H1 (cell line): ENCODE results near the gene LIN37. TPM values are rescaled to one million over a fixed set of nuclear protein-coding genes. Genes with fewer than 3 reads are reported as not detected.

Experiments used
- CTCF ChIA-PET: fragments of 300-600 bp; sonication (Branson Sonifier 250); formaldehyde crosslinking; loops from one replicate; lab custom pipeline; 2021; ENCODE audit not compliant: partially characterized antibody; lab: Charles Lee
- POLR2A ChIA-PET: fragments of 300-600 bp; sonication (Branson Sonifier 250); formaldehyde crosslinking; loops from one replicate; lab custom pipeline; 2021; ENCODE audit warnings: inconsistent platforms; ENCODE audit not compliant: partially characterized antibody; lab: Charles Lee
- DNase-seq, 2 experiments: peaks; one replicate each; pipeline versions ENCODE4 v3.0.0 to v3.0.0-alpha.2; 2010 to 2022; ENCODE audit warnings: low spot score in 2 of 2, low read depth in 1 of 2, mixed read lengths in 1 of 2
- FAIRE-seq: peaks from 2 replicates; lab custom pipeline; 2011; peaks lifted over from hg19 to GRCh38; lab: Jason Lieb, UNC
- H2AFZ ChIP-seq: 2 replicates; pipeline ENCODE4 v1.8.1; 2012; ENCODE audit warnings: low read length, inconsistent platforms
- H2AK5ac ChIP-seq: 2 replicates; pipeline ENCODE4 v1.6.1; 2013; ENCODE audit warnings: low read depth, low read length
- H2BK120ac ChIP-seq: replicated peaks from 2 replicates; pipeline ENCODE3; 2013; ENCODE audit warnings: low read depth, low read length, inconsistent platforms
- H2BK12ac ChIP-seq: 2 replicates; pipeline ENCODE4 v1.6.1; 2013; ENCODE audit warnings: low read depth, low read length
- H2BK15ac ChIP-seq: 2 replicates; pipeline ENCODE4 v1.6.1; 2013; ENCODE audit warnings: low read length
- H2BK20ac ChIP-seq: 2 replicates; pipeline ENCODE4 v1.6.1; 2013; ENCODE audit warnings: low read length
- H2BK5ac ChIP-seq: 2 replicates; pipeline ENCODE4 v1.6.1; 2013; ENCODE audit warnings: low read depth, low read length
- H3K14ac ChIP-seq: 2 replicates; pipeline ENCODE4 v1.6.1; 2013; ENCODE audit warnings: inconsistent platforms; ENCODE audit not compliant: insufficient read length
- H3K18ac ChIP-seq: 2 replicates; pipeline ENCODE4 v1.6.1; 2013; ENCODE audit warnings: low read length; ENCODE audit errors: extremely low read depth
- H3K23ac ChIP-seq: 2 replicates; pipeline ENCODE4 v1.6.1; 2013; ENCODE audit warnings: inconsistent platforms; ENCODE audit not compliant: insufficient read length
- H3K23me2 ChIP-seq: 2 replicates; pipeline ENCODE4 v1.6.1; 2013; ENCODE audit warnings: low read depth, low read length
- H3K27ac ChIP-seq: 2 replicates; pipeline ENCODE4 v1.6.1; 2011; ENCODE audit warnings: low read depth, low read length, inconsistent platforms
- H3K27me3 ChIP-seq, 4 experiments: replicated peaks in 1 of 4; 1 replicate in 1 of 4; 2 replicates in 3 of 4; pipeline versions ENCODE4 v1.6.1 to v1.8.1; 2011 to 2013; ENCODE audit warnings: low read length in 3 of 4, mild to moderate bottlenecking in 3 of 4, inconsistent platforms in 2 of 4, mixed read lengths in 2 of 4, moderate library complexity in 1 of 4; ENCODE audit not compliant: control insufficient read depth in 3 of 4, insufficient read depth in 3 of 4; ENCODE audit errors: extremely low read depth in 1 of 4
- H3K36me3 ChIP-seq, 4 experiments: 2 replicates each; pipeline versions ENCODE4 v1.6.1 to v1.8.1; 2011 to 2013; ENCODE audit warnings: mild to moderate bottlenecking in 4 of 4, low read length in 3 of 4, moderate library complexity in 2 of 4, control low read depth in 1 of 4, inconsistent platforms in 1 of 4; ENCODE audit not compliant: insufficient read depth in 4 of 4, control insufficient read depth in 2 of 4
- H3K4ac ChIP-seq: replicated peaks from 2 replicates; pipeline ENCODE3; 2013; ENCODE audit warnings: low read length, low read depth, mixed read lengths, inconsistent platforms; ENCODE audit not compliant: insufficient read length
- H3K4me1 ChIP-seq, 4 experiments: replicated peaks in 1 of 4; 1 replicate in 1 of 4; 2 replicates in 3 of 4; pipeline versions ENCODE4 v1.6.1 to v1.8.1; 2011 to 2013; ENCODE audit warnings: low read length in 3 of 4, inconsistent platforms in 2 of 4, mixed read lengths in 1 of 4; ENCODE audit not compliant: insufficient read depth in 4 of 4, control insufficient read depth in 3 of 4
- H3K4me2 ChIP-seq, 2 experiments: 2 replicates each; pipeline versions ENCODE4 v1.6.1 to v1.8.1; 2011 to 2013; ENCODE audit warnings: low read depth in 2 of 2, low read length in 2 of 2, control low read depth in 1 of 2, inconsistent platforms in 1 of 2, mild to moderate bottlenecking in 1 of 2; ENCODE audit not compliant: insufficient read depth in 1 of 2
- H3K4me3 ChIP-seq, 4 experiments: fragments of 200-600, 300-600 bp in 1 of 4; sonication (generic), shearing (Covaris generic), sonication (Bioruptor Twin) in 1 of 4; 2 replicates each; pipeline versions ENCODE4 v1.5.1 to v1.8.1; 2011 to 2016; ENCODE audit warnings: low read length in 4 of 4, low read depth in 3 of 4, control low read depth in 2 of 4, inconsistent platforms in 2 of 4, mild to moderate bottlenecking in 2 of 4, mixed read lengths in 1 of 4, moderate library complexity in 1 of 4; ENCODE audit not compliant: insufficient read depth in 2 of 4; ENCODE audit errors: extremely low read depth in 1 of 4
- H3K56ac ChIP-seq: replicated peaks from 2 replicates; pipeline ENCODE3; 2013; ENCODE audit warnings: low read depth, mild to moderate bottlenecking, mixed read lengths, low read length, inconsistent platforms; ENCODE audit not compliant: insufficient read length
- H3K79me1 ChIP-seq: 2 replicates; pipeline ENCODE4 v1.6.1; 2013; ENCODE audit warnings: low read depth, low read length, control low read depth
- H3K79me2 ChIP-seq, 2 experiments: 2 replicates each; pipeline versions ENCODE4 v1.6.1 to v1.8.1; 2012 to 2013; ENCODE audit warnings: low read length in 2 of 2, mild to moderate bottlenecking in 2 of 2, inconsistent platforms in 1 of 2; ENCODE audit not compliant: insufficient read depth in 2 of 2, control insufficient read depth in 1 of 2
- H3K9ac ChIP-seq, 4 experiments: replicated peaks in 1 of 4; 1 replicate in 1 of 4; 2 replicates in 3 of 4; pipeline versions ENCODE4 v1.6.1 to v1.8.1; 2011 to 2013; ENCODE audit warnings: low read depth in 3 of 4, low read length in 3 of 4, control low read depth in 2 of 4, mild to moderate bottlenecking in 2 of 4, moderate library complexity in 2 of 4, inconsistent platforms in 1 of 4; ENCODE audit errors: extremely low read depth in 1 of 4
- H3K9me3 ChIP-seq, 2 experiments: 2 replicates each; pipeline versions ENCODE4 v1.6.1 to v1.8.1; 2012 to 2013; ENCODE audit warnings: mild to moderate bottlenecking in 2 of 2, moderate library complexity in 2 of 2, control low read depth in 1 of 2, inconsistent platforms in 1 of 2, low read depth in 1 of 2, low read length in 1 of 2, mixed read lengths in 1 of 2; ENCODE audit not compliant: insufficient read depth in 2 of 2
- H4K20me1 ChIP-seq, 2 experiments: replicated peaks in 1 of 2; 2 replicates each; pipeline versions ENCODE3 to v1.8.1; 2011 to 2013; ENCODE audit warnings: inconsistent platforms in 2 of 2, low read length in 2 of 2, mild to moderate bottlenecking in 1 of 2; ENCODE audit not compliant: insufficient read depth in 2 of 2, control insufficient read depth in 1 of 2
- H4K5ac ChIP-seq: 2 replicates; pipeline ENCODE4 v1.6.1; 2013; ENCODE audit warnings: low read length, low read depth, mixed read lengths, inconsistent platforms; ENCODE audit not compliant: insufficient read length
- H4K8ac ChIP-seq: 2 replicates; pipeline ENCODE4 v1.8.0; 2013; ENCODE audit warnings: mild to moderate bottlenecking, moderate library complexity, low read length, inconsistent platforms; ENCODE audit not compliant: insufficient read depth; ENCODE audit errors: extremely low read depth
- H4K91ac ChIP-seq: replicated peaks from 2 replicates; pipeline ENCODE3; 2013; ENCODE audit warnings: low read length, mixed read lengths, inconsistent platforms; ENCODE audit not compliant: insufficient read length
- BACH1 ChIP-seq: IDR thresholded peaks from 2 replicates; pipeline ENCODE4 v1.6.1; 2012; ENCODE audit warnings: low read length, improper control_type of control experiment
- WGBS, 2 experiments: shearing (Covaris generic) in 1 of 2; methylation state at CpG; one replicate each; pipeline versions ENCODE4 v1.1.6 to v1.1.7; 2013 to 2015; ENCODE audit warnings: low lambda C conversion rate in 2 of 2, mixed read lengths in 2 of 2, inconsistent platforms in 1 of 2, low coverage in 1 of 2, missing lambda C conversion rate in 1 of 2; ENCODE audit not compliant: insufficient replicate concordance in 2 of 2, insufficient coverage in 1 of 2, insufficient read length in 1 of 2; ENCODE audit errors: extremely low coverage in 1 of 2, missing lambda C conversion rate in 1 of 2; 5-methylcytosine and 5-hydroxymethylcytosine counted together
- polyA plus RNA-seq, 7 experiments: library from polyadenylated mRNA; depleted of rRNA in 3 of 7; stranded (reverse) in 5 of 7; unstranded in 2 of 7; fragments of >200 nt in 5 of 7; fragments of 200-250 nt in 2 of 7; gene quantifications; 1 replicate in 5 of 7; 2 replicates in 1 of 7; 4 replicates in 1 of 7; pipeline versions ENCODE4 v1.2.1 to v1.2.3, GENCODE V29; 2011 to 2013; ENCODE audit warnings: missing spikeins in 2 of 7, mixed read lengths in 2 of 7
- total RNA-seq: library from RNA; stranded (reverse); fragmentation: NEBNext Ultra II Directional; extraction: Animal tissue kit (Norgen Biotek cat#: 25700); gene quantifications from 2 replicates; pipeline ENCODE4 v1.2.1, GENCODE V29; 2021
- TF ChIP-seq, protein P1 (sequence below): IDR thresholded peaks from 2 replicates; pipeline ENCODE4 v1.6.1; 2011; ENCODE audit warnings: low read length, improper control_type of control experiment

Gene LIN37
- total and polyA plus RNA-seq, 2 of the 8 experiments (the other 6 are each of a cell fraction or from before 2014, with no cell fraction given), result 3.8 to 9.8 TPM

DNA sequence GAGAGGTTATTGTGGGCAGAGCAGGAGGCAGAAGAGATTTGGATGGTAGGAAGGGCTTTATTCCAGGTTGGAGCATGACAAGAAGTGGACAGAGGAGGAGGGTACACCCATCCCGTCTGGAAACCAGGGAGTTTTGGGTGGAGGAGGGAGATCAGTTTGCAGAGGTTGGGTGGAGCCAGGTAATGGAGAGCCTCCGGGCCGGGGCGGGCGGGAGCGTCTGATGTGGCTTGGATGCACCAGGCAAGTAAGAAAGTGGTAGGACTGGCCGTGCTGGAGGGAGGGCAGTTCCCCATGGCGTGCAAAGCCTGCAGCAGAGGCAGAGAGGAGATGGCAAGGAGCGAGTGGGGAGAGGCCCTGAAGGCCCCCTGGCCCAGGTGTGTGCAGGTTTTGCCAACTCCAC, 17.0 kb upstream of the LIN37 start:
- ChIA-PET CTCF (interaction anchor here (0.5 kb wide), 1 partner anchor 139 kb away, joined by 3 read pairs; no protein-coding TSS in a partner anchor), POLR2A (interaction anchor here (0.6 to 3.4 kb wide), 4 partner anchors 9 to 32 kb away, joined by 3 to 14 read pairs (median 4); no protein-coding TSS in a partner anchor)
- Histone ChIP-seq H2AK5ac (no peak overlapping the region), H3K36me3 (peaks cover 23 to 65% (median 56%) of the 10 kb centered on the region in 4 experiments), H4K20me1 (peaks cover 12 to 24% of the 10 kb centered on the region in 2 experiments), H3K4ac (no peak overlapping the region), H4K5ac (no peak overlapping the region), H2BK20ac (no peak overlapping the region), H3K23me2 (no peaks in the 10 kb centered on the region), H4K91ac (no peak overlapping the region), H3K14ac (no peak overlapping the region), H3K9ac (no peak overlapping the region), H3K27me3 (no peaks in the 10 kb centered on the region), H3K4me1 (no peaks in the 10 kb centered on the region), H3K18ac (no peak overlapping the region), H4K8ac (no peak overlapping the region), H3K4me3 (no peak overlapping the region), H3K4me2 (no peak overlapping the region), H2BK5ac (0 out of 2 replicates have a peak overlapping the region, but pooled peaks have one; percentile 52), H3K79me1 (no peaks in the 10 kb centered on the region), H3K9me3 (no peaks in the 10 kb centered on the region), H2AFZ (no peak overlapping the region), H2BK120ac (no peak overlapping the region), H2BK12ac (no peak overlapping the region), H3K27ac (no peak overlapping the region), H3K23ac (no peak overlapping the region), H2BK15ac (no peak overlapping the region), H3K56ac (no peak overlapping the region), H3K79me2 (no peaks in the 10 kb centered on the region)
- FAIRE-seq, result no peak
- DNase-seq, result no peak
- TF ChIP-seq, protein P1, sequence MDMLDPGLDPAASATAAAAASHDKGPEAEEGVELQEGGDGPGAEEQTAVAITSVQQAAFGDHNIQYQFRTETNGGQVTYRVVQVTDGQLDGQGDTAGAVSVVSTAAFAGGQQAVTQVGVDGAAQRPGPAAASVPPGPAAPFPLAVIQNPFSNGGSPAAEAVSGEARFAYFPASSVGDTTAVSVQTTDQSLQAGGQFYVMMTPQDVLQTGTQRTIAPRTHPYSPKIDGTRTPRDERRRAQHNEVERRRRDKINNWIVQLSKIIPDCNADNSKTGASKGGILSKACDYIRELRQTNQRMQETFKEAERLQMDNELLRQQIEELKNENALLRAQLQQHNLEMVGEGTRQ, result no peak
- TF ChIP-seq BACH1, result no peak
- 95% methylated on average over 6 of the region's 9 CpGs; no CpG with 5 or more reads in 1 of the 2 experiments for WGBS, 2 experiments
